ENCODE measurements around the gene KCTD19. TPM values are rescaled to one million over a fixed set of nuclear protein-coding genes. Genes with fewer than 3 reads are reported as not detected.

Gene KCTD19
- total RNA-seq, 1 experiment from 2014 or later: 3.8 TPM

- Mint-ChIP-seq H3K4me1 (ENCODE audit: low read depth, unreplicated experiment) (peaks cover 13% of the 10 kb centered on the region), H3K4me3 (ENCODE audit: low read depth, unreplicated experiment) (no peak overlapping the region), H3K36me3 (ENCODE audit: insufficient read depth, unreplicated experiment) (no peaks in the 10 kb centered on the region), H3K9me3 (ENCODE audit: low read depth, unreplicated experiment) (no peaks in the 10 kb centered on the region), H3K27me3 (ENCODE audit: unreplicated experiment) (no peaks in the 10 kb centered on the region), H3K27ac (ENCODE audit: unreplicated experiment) (no peak overlapping the region)
- DNase-seq: no peak
- no TSS peak for BruUV-seq (replicated peaks)
- TF ChIP-seq, protein P1, sequence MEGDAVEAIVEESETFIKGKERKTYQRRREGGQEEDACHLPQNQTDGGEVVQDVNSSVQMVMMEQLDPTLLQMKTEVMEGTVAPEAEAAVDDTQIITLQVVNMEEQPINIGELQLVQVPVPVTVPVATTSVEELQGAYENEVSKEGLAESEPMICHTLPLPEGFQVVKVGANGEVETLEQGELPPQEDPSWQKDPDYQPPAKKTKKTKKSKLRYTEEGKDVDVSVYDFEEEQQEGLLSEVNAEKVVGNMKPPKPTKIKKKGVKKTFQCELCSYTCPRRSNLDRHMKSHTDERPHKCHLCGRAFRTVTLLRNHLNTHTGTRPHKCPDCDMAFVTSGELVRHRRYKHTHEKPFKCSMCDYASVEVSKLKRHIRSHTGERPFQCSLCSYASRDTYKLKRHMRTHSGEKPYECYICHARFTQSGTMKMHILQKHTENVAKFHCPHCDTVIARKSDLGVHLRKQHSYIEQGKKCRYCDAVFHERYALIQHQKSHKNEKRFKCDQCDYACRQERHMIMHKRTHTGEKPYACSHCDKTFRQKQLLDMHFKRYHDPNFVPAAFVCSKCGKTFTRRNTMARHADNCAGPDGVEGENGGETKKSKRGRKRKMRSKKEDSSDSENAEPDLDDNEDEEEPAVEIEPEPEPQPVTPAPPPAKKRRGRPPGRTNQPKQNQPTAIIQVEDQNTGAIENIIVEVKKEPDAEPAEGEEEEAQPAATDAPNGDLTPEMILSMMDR (IDR thresholded peaks at IDR 0.05; ENCODE audit: unreplicated experiment): no peak
- intact Hi-C loops (cut with micrococcal nuclease; ENCODE audit: unreplicated experiment): no loop called here
- CTCF ChIA-PET: no interaction called here
These were observed 14.7 kb downstream of the KCTD19 start for GRCh38 chr16:67311607-67312488.

DNA sequence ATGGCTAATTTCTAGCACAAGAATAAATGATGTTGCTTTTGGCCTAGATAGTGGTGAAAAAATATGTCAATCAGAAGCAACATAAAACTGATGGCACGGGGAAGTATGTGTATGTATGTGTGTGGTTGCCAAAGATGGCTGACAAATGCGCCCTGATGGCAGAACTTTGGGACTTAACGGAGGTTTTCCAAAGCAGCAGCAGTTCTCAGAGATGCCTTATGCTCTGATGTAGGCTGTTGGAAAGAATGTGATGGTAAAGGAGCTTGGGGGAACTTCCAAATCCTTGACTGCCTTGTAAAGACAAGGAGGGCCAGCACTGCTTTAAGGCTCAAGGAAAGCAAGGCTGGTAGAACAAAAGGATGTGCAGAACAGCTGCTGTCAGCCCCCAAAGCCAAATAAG, 16.0 kb downstream of the KCTD19 start:
- H3K4me3 Mint-ChIP-seq (ENCODE audit: low read depth, unreplicated experiment): no peak overlapping the region
- no peak for DNase-seq
- H3K27me3 Mint-ChIP-seq (ENCODE audit: unreplicated experiment): no peaks in the 10 kb centered on the region
- BruUV-seq (replicated peaks): no TSS peak
- CTCF ChIA-PET: no interaction called here
- no peaks in the 10 kb centered on the region for H3K36me3 Mint-ChIP-seq (ENCODE audit: insufficient read depth, unreplicated experiment)
- peaks cover 13% of the 10 kb centered on the region for H3K4me1 Mint-ChIP-seq (ENCODE audit: low read depth, unreplicated experiment)
- TF ChIP-seq, protein P1 (IDR thresholded peaks at IDR 0.05; ENCODE audit: unreplicated experiment): no peak
- peaks cover 5% of the 10 kb centered on the region for H3K9me3 Mint-ChIP-seq (ENCODE audit: low read depth, unreplicated experiment)
- intact Hi-C loops (cut with micrococcal nuclease; ENCODE audit: unreplicated experiment): no loop called here
- no peak overlapping the region for H3K27ac Mint-ChIP-seq (ENCODE audit: unreplicated experiment)

DNA sequence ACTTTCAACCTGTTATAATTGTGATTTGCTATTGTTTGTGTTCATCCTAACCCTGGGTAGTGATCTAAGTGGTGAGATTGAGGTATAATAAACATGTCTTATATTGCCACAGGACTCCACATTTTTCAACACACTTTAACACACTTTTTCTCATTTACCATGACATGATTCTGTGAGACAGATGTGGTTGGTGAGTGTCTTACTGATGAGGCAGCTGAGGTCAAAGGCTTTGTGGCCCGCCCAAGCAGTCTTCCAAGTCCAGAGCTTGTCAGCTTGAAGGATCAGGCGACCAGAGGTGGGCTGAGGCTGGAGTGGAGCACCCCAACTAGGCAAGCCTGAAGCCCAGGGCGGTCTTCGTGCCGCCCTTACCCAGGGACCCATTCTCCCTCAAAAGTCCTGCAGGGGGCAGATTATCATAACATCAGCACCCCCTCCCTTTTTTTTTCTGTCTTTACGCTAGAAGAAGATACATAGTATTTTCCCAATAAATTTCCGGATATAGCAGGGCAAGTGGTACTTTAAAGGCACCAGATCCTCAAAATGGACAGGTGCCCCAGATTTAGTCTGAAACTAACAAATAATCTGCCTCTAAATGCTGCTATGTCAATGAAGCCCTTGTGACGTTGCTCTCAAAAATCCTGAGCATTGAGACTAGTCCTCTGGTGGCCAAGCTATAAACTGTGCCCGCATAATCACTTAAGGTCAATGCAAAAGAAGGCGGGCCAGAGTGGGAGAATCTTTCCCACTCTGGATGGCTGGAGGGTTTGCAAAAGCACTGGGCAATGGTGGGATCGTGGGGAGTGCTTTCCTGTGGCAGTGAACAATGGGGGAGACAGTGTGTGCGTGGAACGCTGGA, 21.1 kb downstream of the KCTD19 start:
- BruUV-seq (replicated peaks): no TSS peak
- Mint-ChIP-seq H3K9me3 (ENCODE audit: low read depth, unreplicated experiment) (peaks cover 5% of the 10 kb centered on the region), H3K4me3 (ENCODE audit: low read depth, unreplicated experiment) (no peak overlapping the region), H3K4me1 (ENCODE audit: low read depth, unreplicated experiment) (no peaks in the 10 kb centered on the region), H3K36me3 (ENCODE audit: insufficient read depth, unreplicated experiment) (no peaks in the 10 kb centered on the region), H3K27me3 (ENCODE audit: unreplicated experiment) (peaks cover 15% of the 10 kb centered on the region), H3K27ac (ENCODE audit: unreplicated experiment) (no peak overlapping the region)
- no peak for DNase-seq
- TF ChIP-seq, protein P1 (IDR thresholded peaks at IDR 0.05; ENCODE audit: unreplicated experiment): no peak
- intact Hi-C loops (cut with micrococcal nuclease; ENCODE audit: unreplicated experiment): no loop called here
- CTCF ChIA-PET: interaction anchor here (0.6 kb wide), 1 partner anchor 11 kb away, joined by 3 read pairs; no protein-coding TSS in a partner anchor

GRCh38 chr16:67304020-67304419, 22.5 kb downstream of the KCTD19 start:
- no peak overlapping the region for H3K4me3 Mint-ChIP-seq (ENCODE audit: low read depth, unreplicated experiment)
- BruUV-seq (replicated peaks): no TSS peak
- no peak for DNase-seq
- intact Hi-C loops (cut with micrococcal nuclease; ENCODE audit: unreplicated experiment): no loop called here
- H3K27me3 Mint-ChIP-seq (ENCODE audit: unreplicated experiment): peaks cover 15% of the 10 kb centered on the region
- H3K27ac Mint-ChIP-seq (ENCODE audit: unreplicated experiment): no peak overlapping the region
- no peaks in the 10 kb centered on the region for H3K4me1 Mint-ChIP-seq (ENCODE audit: low read depth, unreplicated experiment)
- CTCF ChIA-PET: no interaction called here
- TF ChIP-seq, protein P1 (IDR thresholded peaks at IDR 0.05; ENCODE audit: unreplicated experiment): no peak
- no peaks in the 10 kb centered on the region for H3K36me3 Mint-ChIP-seq (ENCODE audit: insufficient read depth, unreplicated experiment)
- H3K9me3 Mint-ChIP-seq (ENCODE audit: low read depth, unreplicated experiment): peaks cover 5% of the 10 kb centered on the region

Data from Calu3 (cell line).